Measurements from ENCODE around the gene DYNC1H1.
"Not testable (repeated sequence)": the region's sequence is repeated elsewhere in the genome, so short reads cannot be mapped to it uniquely, and the experiment has no call there.

Gene DYNC1H1

GRCh38 chr14:102074415-102074964, 110.1 kb downstream of the DYNC1H1 start:
- DNase-seq = no peak

DNA sequence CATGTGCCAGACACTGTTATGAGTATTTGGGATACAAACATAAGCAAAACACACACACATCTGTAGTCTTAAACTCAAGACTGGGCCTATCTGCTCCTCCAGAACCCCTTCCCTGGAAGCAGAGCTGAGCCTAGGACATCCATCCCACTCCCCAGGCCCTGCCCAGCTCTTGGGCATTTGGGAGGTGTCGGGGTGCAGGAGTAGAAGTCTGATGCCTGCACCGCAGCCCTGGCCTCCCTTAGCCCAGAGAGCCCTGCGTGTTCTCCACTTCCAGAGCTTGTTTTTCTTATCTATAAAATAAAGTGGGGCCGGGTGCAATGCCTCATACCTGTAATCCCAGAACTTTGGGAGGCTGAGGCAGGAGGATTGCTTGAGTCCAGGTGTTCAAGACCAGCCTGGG, 110.8 kb downstream of the DYNC1H1 start:
- DNase-seq = no peak

DNA sequence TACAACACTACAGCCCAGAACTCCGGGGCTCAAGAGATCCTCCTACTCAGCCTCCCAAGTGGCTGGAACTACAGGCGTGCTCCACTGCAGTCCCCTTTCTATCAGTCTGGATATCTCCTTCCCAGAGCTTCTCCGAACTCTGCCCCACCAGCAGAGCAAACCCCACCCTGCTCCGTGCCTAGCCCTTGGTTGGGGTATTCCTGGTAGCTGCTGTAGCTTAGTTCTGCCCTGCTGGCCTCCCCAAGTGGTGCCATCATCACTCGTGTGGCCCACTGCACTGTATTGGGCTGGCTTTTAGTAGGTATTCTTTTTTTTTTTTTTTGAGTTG, 113.0 kb downstream of the DYNC1H1 start:
- no peak for DNase-seq

- DNase-seq = not testable (repeated sequence)
Observed at GRCh38 chr14:102078361-102078791, 114.0 kb downstream of the DYNC1H1 start.

- no peak for DNase-seq
Observed at GRCh38 chr14:102078831-102079699, 114.7 kb downstream of the DYNC1H1 start.

DNA sequence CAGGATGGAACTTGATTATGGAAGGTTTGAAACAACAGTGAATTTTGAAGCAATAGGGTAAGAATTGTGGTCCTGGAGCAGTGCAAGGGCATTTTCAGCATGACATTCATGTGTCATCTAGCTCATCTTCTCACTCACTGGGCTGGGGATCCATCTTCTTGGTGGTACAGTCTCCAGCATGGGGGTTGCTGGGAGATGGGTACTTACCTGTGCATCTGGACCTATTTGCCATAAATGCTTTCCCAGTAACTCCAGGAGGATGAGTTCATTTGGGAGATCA, 115.3 kb downstream of the DYNC1H1 start:
- no peak for DNase-seq

DNA sequence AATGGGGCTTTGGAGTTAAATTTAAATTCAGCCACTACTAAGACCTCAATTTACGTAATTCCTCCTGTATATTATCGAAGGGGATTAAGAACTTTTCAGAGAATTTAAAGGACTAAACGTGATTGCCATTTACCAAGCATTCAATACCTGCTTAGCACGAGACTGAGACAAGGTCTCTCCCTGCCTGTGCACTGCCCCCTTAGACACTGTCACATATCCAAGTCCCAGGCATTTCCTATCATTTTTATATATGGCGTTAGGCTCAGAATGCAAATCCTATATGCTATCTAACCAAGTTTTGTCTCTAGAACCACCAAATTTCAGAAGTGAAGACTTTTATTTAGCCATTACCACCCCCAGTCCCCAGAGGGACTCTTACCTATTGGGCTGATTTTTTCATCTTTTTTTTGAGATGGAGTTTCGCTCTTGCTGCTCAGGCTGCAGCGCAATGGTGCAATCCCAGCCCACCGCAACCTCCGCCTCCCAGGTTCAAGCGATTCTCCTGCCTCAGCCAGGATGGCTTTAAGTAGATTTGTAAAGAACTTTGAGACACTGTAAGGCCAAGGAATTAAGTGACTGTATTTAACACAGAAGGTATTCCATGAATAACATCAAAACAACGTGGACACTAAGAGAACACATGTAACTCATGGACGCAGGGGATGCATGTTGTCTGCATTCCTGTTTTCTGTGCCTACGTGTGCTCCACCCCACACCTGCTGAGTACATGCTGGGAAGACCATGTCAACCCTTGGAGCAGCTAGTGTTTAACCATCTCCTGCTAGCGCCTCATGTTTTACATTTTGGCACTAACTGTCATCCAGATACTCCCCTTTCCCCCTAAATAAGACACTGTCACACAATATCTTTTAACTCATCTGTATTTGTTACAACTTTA, 116.1 kb downstream of the DYNC1H1 start:
- no peak for DNase-seq

- DNase-seq = no peak
Observed at GRCh38 chr14:102081231-102082080, 117.1 kb downstream of the DYNC1H1 start.

GRCh38 chr14:102084522-102084921, 120.1 kb downstream of the DYNC1H1 start:
- DNase-seq = not testable (repeated sequence)

DNA sequence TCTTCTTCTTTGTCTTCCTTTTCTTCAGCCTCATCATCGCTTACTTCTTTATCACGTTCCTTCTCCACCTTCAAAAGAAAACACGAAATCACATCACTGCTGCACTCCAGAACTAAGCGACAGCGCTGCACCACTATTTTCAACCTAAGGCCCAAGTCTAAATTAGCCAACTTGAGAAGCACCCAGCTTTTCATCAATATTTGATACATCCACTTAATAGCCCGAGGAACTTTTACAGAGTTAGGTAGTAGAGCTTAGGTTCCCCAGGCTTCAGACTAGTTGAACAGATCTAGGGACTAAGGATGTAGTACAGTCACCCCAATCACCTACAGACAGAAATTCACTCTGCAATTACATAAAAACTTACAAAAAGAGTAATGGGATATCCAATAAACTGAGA, 120.6 kb downstream of the DYNC1H1 start:
- no peak for DNase-seq

GRCh38 chr14:102085488-102085887, 121.1 kb downstream of the DYNC1H1 start:
- DNase-seq = no peak

- DNase-seq = peak; percentile 60 to 68
Observed at GRCh38 chr14:102085948-102086708, 121.8 kb downstream of the DYNC1H1 start.

- DNase-seq = no peak
Observed at GRCh38 chr14:102086709-102086971, 122.3 kb downstream of the DYNC1H1 start.

DNA sequence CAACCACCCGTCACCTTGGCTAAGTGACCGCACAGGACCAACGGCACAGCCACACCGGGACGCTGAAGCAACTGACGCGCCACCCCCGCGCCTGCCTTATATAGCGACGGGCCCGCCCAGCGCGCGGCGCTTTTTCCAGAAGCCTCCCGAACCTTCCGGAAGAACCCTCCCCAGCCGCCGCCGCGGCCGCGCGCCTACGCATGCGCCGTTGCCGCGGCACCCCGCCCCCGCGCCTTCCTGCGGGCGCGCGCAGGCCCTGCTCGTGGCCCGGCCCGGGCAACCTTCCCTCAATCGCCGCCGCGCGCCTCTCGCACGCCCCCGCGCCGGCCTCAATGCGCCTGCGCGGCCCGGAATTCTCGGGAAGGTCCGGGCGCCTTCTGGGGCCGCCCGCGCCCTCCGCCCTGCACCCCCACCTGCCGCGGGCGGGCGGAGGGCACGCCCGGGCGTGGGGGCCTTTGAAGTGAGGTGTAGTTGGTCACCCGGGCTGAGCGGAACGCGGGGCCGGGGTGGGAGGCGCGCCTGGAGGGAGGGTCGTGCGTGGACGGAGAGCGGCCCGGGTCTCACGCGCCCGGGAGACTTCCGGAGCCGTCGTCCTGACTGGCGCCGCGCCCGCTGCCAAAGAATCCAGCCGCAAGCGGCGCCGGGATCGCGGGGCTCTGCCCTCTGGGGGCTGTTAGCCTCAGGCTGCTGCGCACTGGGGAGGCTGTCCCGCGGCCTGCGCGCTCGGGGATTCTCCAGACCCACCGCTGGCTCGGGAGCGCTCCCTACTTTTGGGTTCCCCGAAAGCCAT, 122.8 kb downstream of the DYNC1H1 start, which contains the start of gene HSP90AA1:
TSS of gene HSP90AA1 (minus strand) at position 73 of the 790 bp plus-strand sequence. CDS start 666 bp downstream, outside the sequence.
- DNase-seq = peak; percentile 95 to 97

GRCh38 chr14:102087762-102088011, 123.3 kb downstream of the DYNC1H1 start:
- no peak for DNase-seq

DNA sequence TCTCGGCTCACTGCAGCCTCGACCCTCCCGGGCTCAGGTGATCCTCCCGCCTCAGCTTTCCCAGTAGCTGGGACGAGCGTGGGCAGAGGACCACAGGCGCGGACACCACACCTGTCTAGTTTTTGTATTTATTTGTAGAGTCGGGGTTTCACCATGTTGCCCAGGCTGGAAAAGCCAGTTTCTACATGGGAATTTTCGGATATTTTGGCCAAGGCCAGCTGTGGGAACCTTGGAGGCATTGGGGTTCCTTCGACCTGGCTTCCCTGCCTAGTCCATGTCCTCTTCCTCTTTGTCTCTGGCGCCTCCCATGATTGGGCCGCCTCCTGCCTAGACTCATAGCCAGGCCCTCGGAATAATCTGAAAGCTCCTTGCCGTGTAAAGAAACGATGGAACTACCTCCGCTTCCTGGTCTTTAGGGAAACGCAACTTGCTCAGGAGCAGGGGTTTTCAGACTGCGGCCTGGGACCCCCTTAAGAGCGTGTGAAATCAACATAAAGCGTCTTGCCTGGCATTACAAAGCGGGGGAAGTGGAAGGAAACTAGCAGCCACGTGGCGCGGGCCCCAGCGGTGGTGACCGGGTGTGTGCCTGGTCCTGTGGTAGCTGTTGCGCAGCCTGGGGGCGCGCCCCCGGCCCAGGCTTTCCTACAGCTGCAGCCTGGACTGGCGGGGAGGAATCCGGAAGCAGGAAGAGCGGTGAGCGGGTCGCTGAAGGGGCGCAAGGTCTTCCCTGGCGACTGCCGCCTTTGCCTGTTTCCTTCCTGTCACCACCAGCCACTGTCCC, 123.8 kb downstream of the DYNC1H1 start:
- peak; percentile 68 to 75 for DNase-seq

GRCh38 chr14:102089621-102090343, 125.4 kb downstream of the DYNC1H1 start:
- no peak for DNase-seq

DNA sequence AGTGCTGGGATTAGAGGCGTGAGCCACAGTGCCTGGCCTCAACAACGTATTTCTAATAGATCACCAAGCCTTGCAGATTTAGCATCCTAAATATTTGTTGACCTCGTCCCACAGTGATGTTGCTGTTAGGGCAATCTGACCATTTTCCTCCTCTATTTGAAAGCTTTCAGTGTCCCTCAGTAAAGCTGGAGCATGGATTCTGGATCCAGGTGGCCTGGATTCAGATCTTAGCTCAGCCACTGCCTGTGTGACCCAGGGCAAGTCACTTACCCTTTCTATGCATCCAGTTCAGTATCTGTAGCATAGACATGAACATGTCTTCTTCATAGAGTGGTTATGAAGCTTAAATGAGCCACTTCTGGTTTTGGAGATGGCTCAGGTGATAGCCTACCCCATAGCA, 126.3 kb downstream of the DYNC1H1 start:
- DNase-seq = no peak

DNA sequence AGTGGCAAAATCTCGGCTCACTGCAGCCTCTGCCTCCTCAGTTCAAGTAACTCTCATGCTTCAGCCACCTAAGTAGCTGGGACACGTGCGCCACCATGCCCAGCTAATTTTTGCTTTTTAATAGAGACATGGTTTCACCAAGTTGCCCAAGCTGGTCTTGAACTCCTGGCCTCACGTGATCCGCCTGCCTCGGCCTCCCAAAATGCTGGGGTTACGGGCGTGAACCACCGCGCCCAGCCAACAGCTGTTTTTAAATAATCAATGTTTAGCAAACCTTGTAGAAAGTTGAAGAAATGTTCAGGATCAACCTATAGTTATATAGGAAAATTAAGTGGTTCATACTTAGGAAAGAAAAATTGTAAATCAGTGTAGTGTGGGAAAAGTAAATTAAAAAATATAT, 128.4 kb downstream of the DYNC1H1 start:
- DNase-seq = no peak

GRCh38 chr14:102094101-102094500, 129.7 kb downstream of the DYNC1H1 start:
- no peak for DNase-seq
